ENCODE measurements around the gene PLAAT1.

The PLAAT1 gene

DNA sequence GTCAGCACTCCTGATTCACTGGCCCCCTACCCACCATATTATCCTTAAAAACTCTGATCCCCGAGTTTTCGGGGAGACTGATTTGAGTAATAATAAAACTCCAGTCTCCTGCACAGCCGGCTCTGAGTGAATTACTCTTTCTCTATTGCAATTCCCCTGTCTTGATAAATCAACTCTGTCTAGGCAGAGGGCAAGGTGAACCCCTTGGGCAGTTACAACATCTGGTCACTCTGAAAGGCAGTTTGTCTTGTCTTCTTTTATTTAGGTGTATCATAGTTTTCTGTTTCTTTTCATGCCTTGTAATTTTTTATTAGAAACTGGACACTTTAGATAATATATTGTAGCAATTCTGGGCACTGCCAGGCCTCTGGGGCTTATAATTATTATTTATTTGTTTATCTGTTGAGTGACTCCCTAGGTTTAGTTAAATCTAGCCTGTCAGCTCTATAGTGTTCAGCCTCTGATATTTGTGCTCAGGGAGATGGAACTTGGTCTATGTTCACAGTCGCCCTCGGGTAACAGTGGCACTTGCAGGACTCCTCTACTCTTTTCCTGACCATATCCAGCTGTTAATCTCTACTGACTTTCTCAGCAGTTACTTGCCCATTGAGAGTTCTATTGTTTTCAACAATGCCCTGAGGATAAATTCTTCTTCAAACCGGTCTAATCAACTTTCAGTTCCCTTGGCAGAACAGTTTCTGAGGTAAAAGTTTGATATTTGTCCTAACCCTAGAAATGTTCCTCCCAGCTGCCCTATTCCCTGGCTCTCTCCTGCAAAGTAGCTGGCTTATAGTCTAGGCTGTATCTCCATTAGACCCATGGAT is 15.5 kb upstream of the PLAAT1 start:
- Histone ChIP-seq H3K9me3 (replicated peaks in 1 of 11) (no peaks in the 10 kb centered on the region), H4K20me1 (no peaks in the 10 kb centered on the region), H3K36me3 (no peaks in the 10 kb centered on the region), H3K27ac (no peak overlapping the region), H3K4me2 (no peak overlapping the region), H3K4me3 (no peak overlapping the region), H3K27me3 (no peaks in the 10 kb centered on the region), H3K9ac (no peak overlapping the region), H3K4me1 (no peaks in the 10 kb centered on the region)
- no peak for TF ChIP-seq Cebpa-rat (IDR thresholded peaks at IDR 0.05)

DNA sequence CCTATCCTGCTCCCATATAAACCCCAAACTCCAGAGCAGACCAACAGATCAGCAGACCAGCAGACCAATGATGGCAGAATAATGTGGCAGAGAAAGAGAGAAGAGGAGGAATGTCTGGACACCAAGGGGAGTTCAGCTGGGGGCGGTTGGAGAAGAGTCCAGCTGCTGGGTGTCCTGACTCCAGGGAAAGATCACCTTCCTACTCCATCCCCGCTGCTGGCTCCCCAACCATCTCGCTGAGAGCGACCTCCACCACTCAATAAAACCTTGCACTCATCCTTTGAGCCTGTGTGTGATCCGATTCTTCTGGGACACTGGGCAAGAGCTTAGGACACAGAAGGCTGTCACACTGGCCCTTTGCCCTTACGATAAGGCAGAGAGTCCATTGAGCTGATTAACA is 12.8 kb upstream of the PLAAT1 start:
- Histone ChIP-seq H3K4me3 (no peak overlapping the region), H3K4me2 (no peak overlapping the region), H4K20me1 (no peaks in the 10 kb centered on the region), H3K9me3 (replicated peaks in 1 of 11) (no peaks in the 10 kb centered on the region), H3K27me3 (no peaks in the 10 kb centered on the region), H3K36me3 (no peaks in the 10 kb centered on the region), H3K9ac (no peak overlapping the region), H3K27ac (no peak overlapping the region), H3K4me1 (no peaks in the 10 kb centered on the region)
- TF ChIP-seq Cebpa-rat (IDR thresholded peaks at IDR 0.05), result no peak

DNA sequence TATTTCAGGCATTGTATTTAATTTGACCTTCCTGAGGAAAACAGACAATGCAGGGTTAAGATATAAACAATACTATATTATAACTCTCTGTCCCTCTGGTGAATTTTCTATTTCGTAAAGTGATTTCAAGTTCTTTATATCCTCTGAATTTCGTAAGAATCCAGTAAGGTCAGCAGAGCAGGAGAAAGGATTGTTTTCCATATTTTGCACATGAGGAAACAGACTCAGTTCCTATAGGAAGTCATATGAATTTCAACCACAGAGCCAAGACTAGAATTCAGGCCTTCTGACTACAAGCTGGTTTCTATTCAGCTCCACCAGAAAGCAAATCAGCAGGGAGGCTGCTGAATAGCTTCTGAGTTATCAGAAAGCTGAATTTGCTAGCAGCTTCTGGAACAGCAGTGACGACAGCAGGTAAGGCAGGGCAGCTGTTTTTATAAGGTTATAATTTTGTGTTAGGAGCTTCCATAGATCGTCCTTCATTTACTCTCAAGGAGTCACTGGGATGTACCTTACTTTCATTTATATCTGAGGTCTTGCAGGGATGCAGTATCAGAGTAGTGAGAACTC is 11.1 kb upstream of the PLAAT1 start:
- Histone ChIP-seq H3K4me3 (no peak overlapping the region), H3K4me1 (no peaks in the 10 kb centered on the region), H3K9me3 (replicated peaks in 1 of 11) (no peaks in the 10 kb centered on the region), H3K4me2 (no peak overlapping the region), H3K27me3 (no peaks in the 10 kb centered on the region), H3K36me3 (no peaks in the 10 kb centered on the region), H3K9ac (no peak overlapping the region), H3K27ac (no peak overlapping the region), H4K20me1 (no peaks in the 10 kb centered on the region)
- no peak for TF ChIP-seq Cebpa-rat (IDR thresholded peaks at IDR 0.05)

DNA sequence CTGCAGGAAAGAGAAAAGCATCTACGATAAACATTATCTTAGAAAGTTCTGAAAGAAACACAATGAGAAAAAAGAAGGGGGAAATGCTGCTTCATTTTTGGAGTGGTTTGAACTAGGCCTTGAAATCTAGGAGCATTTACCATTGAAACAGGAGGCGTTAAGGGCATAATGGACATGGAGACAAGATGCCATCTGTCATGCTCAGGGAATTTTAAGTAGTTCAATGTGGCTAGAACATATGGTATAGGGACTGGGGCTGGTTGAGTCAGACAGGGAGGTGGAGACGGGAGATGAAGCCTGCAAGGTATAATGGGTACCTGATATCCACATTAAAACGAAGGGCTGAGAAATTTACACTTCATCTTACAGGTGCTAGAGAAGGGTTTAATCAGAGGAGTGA is 10.4 kb upstream of the PLAAT1 start:
- TF ChIP-seq Cebpa-rat (IDR thresholded peaks at IDR 0.05), result no peak
- no peak overlapping the region for H3K4me3 ChIP-seq
- H3K4me1 ChIP-seq, result no peaks in the 10 kb centered on the region
- H3K36me3 ChIP-seq, result no peaks in the 10 kb centered on the region
- no peak overlapping the region for H3K9ac ChIP-seq
- H4K20me1 ChIP-seq, result no peaks in the 10 kb centered on the region
- H3K4me2 ChIP-seq, result no peak overlapping the region
- H3K27me3 ChIP-seq, result no peaks in the 10 kb centered on the region
- no peaks in the 10 kb centered on the region for H3K9me3 ChIP-seq (replicated peaks in 1 of 11)
- no peak overlapping the region for H3K27ac ChIP-seq

DNA sequence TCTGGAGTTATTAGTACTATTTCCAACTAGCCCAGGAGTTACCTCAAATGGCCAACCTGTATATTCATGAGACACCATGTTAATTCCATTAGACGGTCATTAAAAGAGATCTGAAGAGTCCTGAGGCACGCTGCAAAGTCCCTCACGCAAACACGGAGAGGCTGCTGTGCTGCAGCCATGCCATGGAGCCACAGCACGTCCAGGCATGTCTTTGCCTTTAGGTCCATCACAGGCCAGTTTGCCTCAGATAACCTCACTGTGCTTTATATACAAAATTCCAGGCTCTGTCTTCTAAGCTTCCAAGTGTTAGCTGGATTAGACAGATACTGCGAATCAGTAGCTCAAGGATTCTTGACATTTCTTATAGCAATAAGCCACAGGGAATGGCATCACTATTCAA is 9.8 kb upstream of the PLAAT1 start:
- no peaks in the 10 kb centered on the region for H3K4me1 ChIP-seq
- TF ChIP-seq Cebpa-rat (IDR thresholded peaks at IDR 0.05), result no peak
- no peaks in the 10 kb centered on the region for H4K20me1 ChIP-seq
- H3K27ac ChIP-seq, result no peak overlapping the region
- H3K27me3 ChIP-seq, result no peaks in the 10 kb centered on the region
- H3K4me3 ChIP-seq, result no peak overlapping the region
- H3K36me3 ChIP-seq, result no peaks in the 10 kb centered on the region
- no peak overlapping the region for H3K4me2 ChIP-seq
- no peaks in the 10 kb centered on the region for H3K9me3 ChIP-seq (replicated peaks in 1 of 11)
- H3K9ac ChIP-seq, result no peak overlapping the region

DNA sequence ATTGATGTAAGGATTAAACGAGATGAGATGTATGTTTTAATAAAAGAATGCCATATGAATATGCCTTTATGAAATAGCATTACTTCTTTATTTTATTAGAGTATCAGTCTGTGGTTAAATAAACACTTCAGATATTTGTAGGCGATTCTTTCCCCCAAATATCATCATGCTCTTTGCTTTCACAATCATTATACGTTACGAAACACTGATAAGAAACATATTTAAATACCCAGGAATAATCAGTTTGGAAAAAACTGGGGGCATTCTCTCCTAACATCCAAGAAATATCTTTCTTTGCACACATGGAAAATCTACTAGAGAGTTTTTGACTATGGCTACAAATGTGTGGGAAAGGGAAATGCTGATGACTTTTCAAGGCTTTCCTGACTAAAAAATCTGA is 4.4 kb upstream of the PLAAT1 start:
- Histone ChIP-seq H3K4me2 (no peak overlapping the region), H3K9ac (no peak overlapping the region), H3K4me3 (no peak overlapping the region), H3K27me3 (no peaks in the 10 kb centered on the region), H3K36me3 (no peaks in the 10 kb centered on the region), H4K20me1 (no peaks in the 10 kb centered on the region), H3K9me3 (replicated peaks in 1 of 11) (peaks cover 0 to 6% (median 6%) of the 10 kb centered on the region in 11 experiments; a peak in 12 of 22 replicates), H3K27ac (no peak overlapping the region), H3K4me1 (no peaks in the 10 kb centered on the region)
- no peak for TF ChIP-seq Cebpa-rat (IDR thresholded peaks at IDR 0.05)

DNA sequence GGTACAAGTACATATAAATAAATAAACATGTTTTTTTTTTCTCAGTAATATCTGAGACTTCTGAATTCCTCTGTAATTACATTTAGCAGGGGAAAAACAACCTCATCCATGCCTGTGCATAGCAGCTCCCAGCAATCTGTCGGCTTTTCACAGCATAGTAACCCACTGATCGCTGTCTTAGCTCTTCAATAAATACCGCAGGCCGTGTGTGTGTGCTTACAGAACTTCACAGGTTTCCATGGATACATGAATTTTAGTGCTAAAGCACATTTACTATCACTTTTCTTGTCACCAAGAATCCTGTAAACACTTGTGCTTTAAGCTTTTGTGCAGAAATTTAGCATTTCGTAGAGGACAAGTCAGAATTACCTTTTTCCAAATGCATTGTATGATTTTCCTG is 4.0 kb upstream of the PLAAT1 start:
- TF ChIP-seq Cebpa-rat (IDR thresholded peaks at IDR 0.05), result no peak

DNA sequence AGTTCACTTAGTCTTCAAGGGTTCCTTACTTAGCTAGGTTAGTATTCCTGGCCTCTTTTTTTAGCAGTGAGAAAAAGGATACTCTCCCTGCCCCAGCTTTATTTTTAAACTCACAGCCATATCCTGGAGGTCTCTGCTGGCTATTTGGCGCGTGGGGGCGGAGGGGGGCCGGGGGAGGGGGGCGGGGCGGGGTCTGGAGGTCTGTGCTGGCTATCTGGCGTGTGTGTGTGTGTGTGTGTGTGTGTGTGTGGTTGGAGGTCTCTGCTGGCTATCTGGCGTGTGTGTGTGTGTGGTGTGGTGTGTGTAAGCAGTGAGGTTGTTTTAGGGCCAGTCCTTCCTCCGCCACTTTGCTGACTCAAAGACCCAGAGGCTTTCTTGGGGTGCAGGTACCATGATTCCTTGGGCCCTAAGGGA is 579 bp upstream of the PLAAT1 start:
- peaks cover 0 to 9% (median 6%) of the 10 kb centered on the region in 11 experiments; a peak in 12 of 22 replicates for H3K9me3 ChIP-seq (replicated peaks in 1 of 11)
- no peak for TF ChIP-seq Cebpa-rat (IDR thresholded peaks at IDR 0.05)
- H4K20me1 ChIP-seq, result no peaks in the 10 kb centered on the region
- H3K27me3 ChIP-seq, result no peaks in the 10 kb centered on the region
- no peaks in the 10 kb centered on the region for H3K36me3 ChIP-seq
- H3K4me3 ChIP-seq, result no peak overlapping the region
- no peak overlapping the region for H3K9ac ChIP-seq
- H3K4me1 ChIP-seq, result no peaks in the 10 kb centered on the region
- no peak overlapping the region for H3K4me2 ChIP-seq
- H3K27ac ChIP-seq, result no peak overlapping the region

More for the DNA sequence above, 4.0 kb upstream of the PLAAT1 start:
- H3K9ac ChIP-seq, result no peak overlapping the region
- no peaks in the 10 kb centered on the region for H3K27me3 ChIP-seq
- no peaks in the 10 kb centered on the region for H4K20me1 ChIP-seq
- no peaks in the 10 kb centered on the region for H3K36me3 ChIP-seq
- peaks cover 0 to 9% (median 6%) of the 10 kb centered on the region in 11 experiments; a peak in 12 of 22 replicates for H3K9me3 ChIP-seq (replicated peaks in 1 of 11)
- H3K27ac ChIP-seq, result no peak overlapping the region
- no peak overlapping the region for H3K4me3 ChIP-seq
- H3K4me2 ChIP-seq, result no peak overlapping the region
- H3K4me1 ChIP-seq, result no peaks in the 10 kb centered on the region

DNA sequence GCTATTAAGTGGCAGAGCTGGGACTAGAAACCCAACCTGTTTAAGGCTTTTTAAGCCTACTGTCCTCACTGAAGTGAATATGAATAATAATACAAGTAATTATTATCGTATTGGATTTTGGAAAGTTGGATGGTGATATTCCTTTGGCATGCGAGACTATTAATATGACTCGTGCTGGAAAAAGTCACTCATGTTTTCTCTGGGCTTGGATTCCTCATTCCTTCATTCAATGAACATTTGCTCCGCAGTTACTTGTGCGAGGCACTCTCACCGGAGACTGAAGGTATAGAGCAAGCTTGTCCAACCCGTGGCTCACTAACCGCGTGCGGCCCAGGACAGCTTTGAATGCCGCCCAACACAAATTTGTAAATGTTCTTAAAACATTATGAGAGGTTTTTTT is 694 bp downstream of the PLAAT1 start:
- no peak for TF ChIP-seq Cebpa-rat (IDR thresholded peaks at IDR 0.05)
- Histone ChIP-seq H3K4me2 (no peak overlapping the region), H3K27me3 (no peaks in the 10 kb centered on the region), H3K4me1 (no peaks in the 10 kb centered on the region), H4K20me1 (no peaks in the 10 kb centered on the region), H3K9ac (no peak overlapping the region), H3K4me3 (no peak overlapping the region), H3K27ac (no peak overlapping the region), H3K9me3 (replicated peaks in 1 of 11) (peaks cover 0 to 13% (median 7%) of the 10 kb centered on the region in 11 experiments; a peak in 13 of 22 replicates), H3K36me3 (no peaks in the 10 kb centered on the region)

DNA sequence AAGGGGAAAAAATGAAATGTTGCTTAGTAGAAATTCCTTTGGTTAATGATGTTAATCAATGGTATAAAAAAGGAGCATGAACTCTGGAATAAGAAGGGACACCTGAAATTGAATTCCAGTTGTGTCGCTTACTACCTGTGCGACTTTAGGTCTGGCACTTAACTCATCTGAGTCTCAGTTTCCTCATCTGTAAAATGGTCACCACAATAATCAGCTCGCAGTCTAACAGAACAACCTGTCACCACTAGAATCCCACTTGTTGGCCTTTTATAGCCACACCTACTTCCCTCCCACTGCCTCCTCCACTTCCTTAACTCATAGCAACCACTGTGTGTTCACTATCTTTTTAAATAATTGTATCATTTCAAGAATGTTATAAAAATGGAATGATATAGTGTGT is 2.5 kb downstream of the PLAAT1 start:
- H3K4me1 ChIP-seq, result no peaks in the 10 kb centered on the region
- no peaks in the 10 kb centered on the region for H3K27me3 ChIP-seq
- no peak overlapping the region for H3K4me2 ChIP-seq
- no peaks in the 10 kb centered on the region for H3K36me3 ChIP-seq
- TF ChIP-seq Cebpa-rat (IDR thresholded peaks at IDR 0.05), result no peak
- no peak overlapping the region for H3K9ac ChIP-seq
- H3K9me3 ChIP-seq (replicated peaks in 1 of 11), result peaks cover 18 to 31% (median 23%) of the 10 kb centered on the region in 11 experiments
- H3K27ac ChIP-seq, result no peak overlapping the region
- H4K20me1 ChIP-seq, result no peaks in the 10 kb centered on the region
- H3K4me3 ChIP-seq, result no peak overlapping the region
